ENCODE results near the gene PIP5K1C. TPM values are rescaled to one million over a fixed set of nuclear protein-coding genes. Genes with fewer than 3 reads are reported as not detected.

PIP5K1C gene
- total and polyA plus RNA-seq, 9 of the 15 experiments (the other 6 are each of a cell fraction or from before 2014, with no cell fraction given), result 0.38 to 22.1 (median 4.1) TPM

DNA sequence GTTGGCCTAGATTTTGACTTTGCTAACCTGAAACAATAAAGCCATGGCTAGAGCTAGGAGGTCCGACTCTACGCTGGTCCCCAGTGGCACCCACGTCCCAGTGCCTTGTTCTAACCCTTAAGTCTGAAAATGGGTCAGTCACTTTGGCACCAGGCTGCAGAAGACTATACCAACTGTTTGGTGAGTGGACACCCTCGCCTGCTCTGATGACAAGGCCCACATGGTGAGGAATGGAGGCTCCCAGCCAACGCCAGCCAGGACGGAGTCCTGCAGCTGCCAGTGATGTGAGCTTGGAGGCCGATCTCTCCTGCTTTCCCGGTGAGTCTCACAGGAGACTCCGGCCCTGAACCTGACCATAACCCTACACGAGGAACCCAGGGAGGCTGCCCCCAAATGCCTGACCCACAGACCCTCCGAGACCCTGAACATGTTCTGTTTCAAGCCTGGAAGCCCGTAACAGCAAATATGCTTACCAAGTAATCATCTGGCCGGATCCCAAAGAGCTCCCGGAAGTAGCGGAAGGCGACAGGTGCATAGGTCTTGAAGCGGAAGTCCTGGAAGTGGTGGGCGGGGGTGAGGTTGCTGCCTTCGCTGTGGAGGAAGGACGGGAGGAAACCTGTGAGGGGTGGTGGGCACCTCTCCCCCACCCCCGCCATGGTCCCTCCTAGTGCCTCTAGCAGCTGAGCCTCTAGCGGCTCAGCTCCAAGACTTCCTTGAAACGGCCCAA is 39.6 kb downstream of the PIP5K1C start:
- 93% methylated on average over 21 of the region's 23 CpGs for WGBS (ENCODE audit: insufficient coverage, low coverage, missing lambda C conversion rate)
- CTCF ChIA-PET (ENCODE audit: low intra/inter-chr PET ratio), result no interaction called here
- no peak for TF ChIP-seq COPS2 (conservative IDR thresholded peaks at IDR 0.05)
- TF ChIP-seq, protein P1, sequence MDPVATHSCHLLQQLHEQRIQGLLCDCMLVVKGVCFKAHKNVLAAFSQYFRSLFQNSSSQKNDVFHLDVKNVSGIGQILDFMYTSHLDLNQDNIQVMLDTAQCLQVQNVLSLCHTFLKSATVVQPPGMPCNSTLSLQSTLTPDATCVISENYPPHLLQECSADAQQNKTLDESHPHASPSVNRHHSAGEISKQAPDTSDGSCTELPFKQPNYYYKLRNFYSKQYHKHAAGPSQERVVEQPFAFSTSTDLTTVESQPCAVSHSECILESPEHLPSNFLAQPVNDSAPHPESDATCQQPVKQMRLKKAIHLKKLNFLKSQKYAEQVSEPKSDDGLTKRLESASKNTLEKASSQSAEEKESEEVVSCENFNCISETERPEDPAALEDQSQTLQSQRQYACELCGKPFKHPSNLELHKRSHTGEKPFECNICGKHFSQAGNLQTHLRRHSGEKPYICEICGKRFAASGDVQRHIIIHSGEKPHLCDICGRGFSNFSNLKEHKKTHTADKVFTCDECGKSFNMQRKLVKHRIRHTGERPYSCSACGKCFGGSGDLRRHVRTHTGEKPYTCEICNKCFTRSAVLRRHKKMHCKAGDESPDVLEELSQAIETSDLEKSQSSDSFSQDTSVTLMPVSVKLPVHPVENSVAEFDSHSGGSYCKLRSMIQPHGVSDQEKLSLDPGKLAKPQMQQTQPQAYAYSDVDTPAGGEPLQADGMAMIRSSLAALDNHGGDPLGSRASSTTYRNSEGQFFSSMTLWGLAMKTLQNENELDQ (CRISPR knock-in tag; IDR thresholded peaks at IDR 0.05; ENCODE audit: borderline replicate concordance), result no peak
- TF ChIP-seq OTX1 (CRISPR knock-in tag; IDR thresholded peaks at IDR 0.05), result no peak
- no peak for TF ChIP-seq ZNF232 (CRISPR knock-in tag; IDR thresholded peaks at IDR 0.05)
- TF ChIP-seq ZC3H8 (IDR thresholded peaks at IDR 0.05), result no peak
- TF ChIP-seq SAFB (IDR thresholded peaks at IDR 0.05; ENCODE audit: borderline replicate concordance, low read depth, low read length), result no peak
- no peak for TF ChIP-seq LEF1 (IDR thresholded peaks at IDR 0.05)
- TF ChIP-seq ZNF707 (CRISPR knock-in tag; conservative IDR thresholded peaks at IDR 0.05), result no peak
- TF ChIP-seq, protein P2, sequence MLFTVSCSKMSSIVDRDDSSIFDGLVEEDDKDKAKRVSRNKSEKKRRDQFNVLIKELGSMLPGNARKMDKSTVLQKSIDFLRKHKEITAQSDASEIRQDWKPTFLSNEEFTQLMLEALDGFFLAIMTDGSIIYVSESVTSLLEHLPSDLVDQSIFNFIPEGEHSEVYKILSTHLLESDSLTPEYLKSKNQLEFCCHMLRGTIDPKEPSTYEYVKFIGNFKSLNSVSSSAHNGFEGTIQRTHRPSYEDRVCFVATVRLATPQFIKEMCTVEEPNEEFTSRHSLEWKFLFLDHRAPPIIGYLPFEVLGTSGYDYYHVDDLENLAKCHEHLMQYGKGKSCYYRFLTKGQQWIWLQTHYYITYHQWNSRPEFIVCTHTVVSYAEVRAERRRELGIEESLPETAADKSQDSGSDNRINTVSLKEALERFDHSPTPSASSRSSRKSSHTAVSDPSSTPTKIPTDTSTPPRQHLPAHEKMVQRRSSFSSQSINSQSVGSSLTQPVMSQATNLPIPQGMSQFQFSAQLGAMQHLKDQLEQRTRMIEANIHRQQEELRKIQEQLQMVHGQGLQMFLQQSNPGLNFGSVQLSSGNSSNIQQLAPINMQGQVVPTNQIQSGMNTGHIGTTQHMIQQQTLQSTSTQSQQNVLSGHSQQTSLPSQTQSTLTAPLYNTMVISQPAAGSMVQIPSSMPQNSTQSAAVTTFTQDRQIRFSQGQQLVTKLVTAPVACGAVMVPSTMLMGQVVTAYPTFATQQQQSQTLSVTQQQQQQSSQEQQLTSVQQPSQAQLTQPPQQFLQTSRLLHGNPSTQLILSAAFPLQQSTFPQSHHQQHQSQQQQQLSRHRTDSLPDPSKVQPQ (CRISPR knock-in tag; IDR thresholded peaks at IDR 0.05; ENCODE audit: borderline replicate concordance), result no peak
- no peak for TF ChIP-seq CTBP1 (IDR thresholded peaks at IDR 0.05; ENCODE audit: borderline replicate concordance)
- TF ChIP-seq ZNF140 (CRISPR knock-in tag; IDR thresholded peaks at IDR 0.05), result no peak

More for the DNA sequence above, 39.6 kb downstream of the PIP5K1C start:
- Histone ChIP-seq H3K9me1 (ENCODE audit: control insufficient read depth, insufficient read depth, low read length) (no peaks in the 10 kb centered on the region), H3K27ac (ENCODE audit: extremely low read depth, low read depth, low read length) (no peak overlapping the region), H3K4me2 (ENCODE audit: insufficient read depth, low read length) (no peak overlapping the region), H3K4me3 (no peak overlapping the region), H3K79me2 (ENCODE audit: control insufficient read depth, insufficient read depth, low read length) (no peaks in the 10 kb centered on the region), H2AFZ (ENCODE audit: low read depth, low read length) (no peak overlapping the region), H3K4me1 (replicated peaks in 1 of 2; ENCODE audit: control insufficient read depth in 2 of 2, insufficient read depth in 2 of 2, low read length in 2 of 2) (peaks cover 0 to 46% of the 10 kb centered on the region in 2 experiments; a peak in 2 of 5 replicates), H3K27me3 (ENCODE audit: control insufficient read depth in 2 of 2, insufficient read depth in 2 of 2, low read length in 2 of 2) (no peaks in the 10 kb centered on the region), H3K36me3 (ENCODE audit: control insufficient read depth, insufficient read depth, low read length) (peaks cover 84% of the 10 kb centered on the region; the same call in 2 of the 3 replicates), H3K9me3 (replicated peaks; ENCODE audit: control insufficient read depth, insufficient read depth, low read depth, low read length) (no peaks in the 10 kb centered on the region), H4K20me1 (replicated peaks; ENCODE audit: control insufficient read depth, insufficient read depth, low read length) (peaks cover 4% of the 10 kb centered on the region; the same call in 1 of the 2 replicates), H3K9ac (ENCODE audit: insufficient read depth in 1 of 2, low read depth in 2 of 2, low read length in 2 of 2) (no peak overlapping the region)
- DNase-seq (ENCODE audit: extremely low read depth in 1 of 4, low spot score in 3 of 4) (no peak), FAIRE-seq (no peak), ATAC-seq (no peak)
- no TSS peak for BruUV-seq (replicated peaks)
- in situ Hi-C loops (cut with MboI) (loop anchor here (5.0 kb wide), 1 partner anchor 47 kb away; the partner anchor contains the start of gene TJP3), intact Hi-C loops (cut with micrococcal nuclease) (no loop called here)
- POLR2A ChIA-PET, result interaction anchor here (0.6 to 3.5 kb wide), 4 partner anchors 11 to 171 kb away, joined by 3 to 16 read pairs (median 4); no protein-coding TSS in a partner anchor
